ENCODE results near the gene EFCAB12. TPM values are rescaled to one million over a fixed set of nuclear protein-coding genes. Genes with fewer than 3 reads are reported as not detected.

Gene EFCAB12
- total and polyA plus RNA-seq, 2 of the 4 experiments (the other 2 are of a cell fraction): under 0.01 to 0.17 TPM

DNA sequence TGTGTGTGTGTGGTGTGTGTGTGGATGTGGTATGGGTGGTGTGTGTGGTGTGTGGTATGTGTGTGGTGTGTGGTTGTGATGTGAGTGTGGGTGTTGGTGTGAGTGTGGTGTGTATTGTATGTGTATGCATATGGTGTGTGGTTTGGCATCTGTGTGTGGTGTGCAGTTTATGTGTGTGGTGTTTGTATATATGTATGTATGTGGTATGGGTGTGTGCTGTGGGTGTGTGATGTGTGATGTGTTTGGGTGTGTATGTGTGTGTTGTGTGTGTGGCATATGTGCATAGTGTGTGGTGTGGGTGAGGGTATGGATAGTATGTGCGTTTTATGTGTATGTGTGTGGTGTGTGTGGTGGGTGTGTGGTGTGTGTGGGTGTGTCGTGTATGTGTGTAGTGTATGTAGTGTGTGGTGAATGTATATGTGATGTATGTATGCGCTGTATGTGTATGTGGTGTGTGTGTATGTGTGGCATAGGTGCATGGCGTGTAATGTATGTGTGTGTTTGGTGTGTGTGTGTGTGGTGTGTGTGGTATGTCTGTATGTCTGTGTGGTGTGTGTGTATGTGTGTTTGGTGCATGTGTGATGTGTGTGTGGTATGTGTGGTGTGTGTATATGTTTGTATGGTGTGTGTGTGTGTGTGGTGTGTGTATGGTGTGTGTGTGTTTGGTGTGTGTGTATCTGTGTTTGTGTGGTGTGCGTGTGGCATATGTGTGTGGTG lies 58.0 kb downstream of the EFCAB12 start:
- no peak overlapping the region for H3K23ac ChIP-seq (ENCODE audit: low read depth, low read length)
- H4K5ac ChIP-seq (ENCODE audit: low read depth, low read length): no peak overlapping the region
- CTCF ChIA-PET: no interaction called here
- H2AFZ ChIP-seq (replicated peaks; ENCODE audit: low read length, poor library complexity): no peak overlapping the region
- no peak overlapping the region for H3K18ac ChIP-seq (ENCODE audit: low read depth, low read length)
- H3K56ac ChIP-seq (ENCODE audit: extremely low read depth, insufficient read depth, low read length): no peak overlapping the region
- DNase-seq (no peak), ATAC-seq (ENCODE audit: low read depth) (no peak)
- TF ChIP-seq NFE2L2 (IDR thresholded peaks at IDR 0.05; ENCODE audit: low read depth, low read length) (no peak), CHD1 (IDR thresholded peaks at IDR 0.05; ENCODE audit: low read depth, low read length) (no peak), RFX5 (IDR thresholded peaks at IDR 0.05; ENCODE audit: low read depth, low read length) (no peak), MAFK (IDR thresholded peaks at IDR 0.05; ENCODE audit: low read depth, low read length) (no peak), MXI1 (IDR thresholded peaks at IDR 0.05; ENCODE audit: borderline replicate concordance, low read depth, low read length) (no peak), SMC3 (IDR thresholded peaks at IDR 0.05; ENCODE audit: low read depth, low read length) (no peak), RAD21 (IDR thresholded peaks at IDR 0.05; ENCODE audit: low read length) (no peak), BHLHE40 (IDR thresholded peaks at IDR 0.05; ENCODE audit: low read depth, low read length) (no peak), CEBPB (IDR thresholded peaks at IDR 0.05; ENCODE audit: low read depth, low read length) (no peak), USF2 (IDR thresholded peaks at IDR 0.05; ENCODE audit: low read depth, low read length) (no peak), MAZ (IDR thresholded peaks at IDR 0.05; ENCODE audit: borderline replicate concordance, low read depth, low read length) (no peak), FOS (IDR thresholded peaks at IDR 0.05; ENCODE audit: low read depth, low read length) (no peak), ELK1 (IDR thresholded peaks at IDR 0.05; ENCODE audit: borderline replicate concordance, low read depth, low read length) (no peak), RCOR1 (IDR thresholded peaks at IDR 0.05; ENCODE audit: insufficient replicate concordance, low read length) (no peak), POLR2A (IDR thresholded peaks at IDR 0.05; ENCODE audit: low read depth, low read length) (no peak)
- TF ChIP-seq, protein P1, sequence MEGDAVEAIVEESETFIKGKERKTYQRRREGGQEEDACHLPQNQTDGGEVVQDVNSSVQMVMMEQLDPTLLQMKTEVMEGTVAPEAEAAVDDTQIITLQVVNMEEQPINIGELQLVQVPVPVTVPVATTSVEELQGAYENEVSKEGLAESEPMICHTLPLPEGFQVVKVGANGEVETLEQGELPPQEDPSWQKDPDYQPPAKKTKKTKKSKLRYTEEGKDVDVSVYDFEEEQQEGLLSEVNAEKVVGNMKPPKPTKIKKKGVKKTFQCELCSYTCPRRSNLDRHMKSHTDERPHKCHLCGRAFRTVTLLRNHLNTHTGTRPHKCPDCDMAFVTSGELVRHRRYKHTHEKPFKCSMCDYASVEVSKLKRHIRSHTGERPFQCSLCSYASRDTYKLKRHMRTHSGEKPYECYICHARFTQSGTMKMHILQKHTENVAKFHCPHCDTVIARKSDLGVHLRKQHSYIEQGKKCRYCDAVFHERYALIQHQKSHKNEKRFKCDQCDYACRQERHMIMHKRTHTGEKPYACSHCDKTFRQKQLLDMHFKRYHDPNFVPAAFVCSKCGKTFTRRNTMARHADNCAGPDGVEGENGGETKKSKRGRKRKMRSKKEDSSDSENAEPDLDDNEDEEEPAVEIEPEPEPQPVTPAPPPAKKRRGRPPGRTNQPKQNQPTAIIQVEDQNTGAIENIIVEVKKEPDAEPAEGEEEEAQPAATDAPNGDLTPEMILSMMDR (conservative IDR thresholded peaks at IDR 0.05; ENCODE audit: low read depth, low read length): no peak
- intact Hi-C loops (cut with micrococcal nuclease): no loop called here
- H3K4me3 ChIP-seq (ENCODE audit: insufficient read depth, low read depth, low read length): no peak overlapping the region
- no peak overlapping the region for H4K91ac ChIP-seq (ENCODE audit: insufficient read depth, low read depth, low read length)
- no peak overlapping the region for H3K27ac ChIP-seq (ENCODE audit: insufficient read depth, low read length)
- peak overlapping the region; percentile 71; the same call in 1 of the 2 replicates for H2AK5ac ChIP-seq (ENCODE audit: low read depth, low read length)
- H2BK15ac ChIP-seq (ENCODE audit: low read depth, low read length): no peak overlapping the region
- H3K4me1 ChIP-seq (ENCODE audit: control insufficient read depth, insufficient read depth, low read length): peaks cover 4% of the 10 kb centered on the region; the same call in 1 of the 2 replicates
- H3K36me3 ChIP-seq (ENCODE audit: control insufficient read depth, insufficient read depth, low read length): no peaks in the 10 kb centered on the region
- peaks cover 16% of the 10 kb centered on the region for H3K27me3 ChIP-seq (ENCODE audit: control insufficient read depth, insufficient read depth, low read length)
- no peaks in the 10 kb centered on the region for H3K9me3 ChIP-seq (ENCODE audit: control insufficient read depth, insufficient read depth, low read length)
- H3K9me1 ChIP-seq (ENCODE audit: insufficient read depth, low read length): peaks cover 11% of the 10 kb centered on the region
- no peak overlapping the region for H3K4me2 ChIP-seq (ENCODE audit: low read depth, low read length)
- H2BK20ac ChIP-seq (ENCODE audit: low read depth, low read length): no peak overlapping the region
- H3K14ac ChIP-seq (replicated peaks; ENCODE audit: low read depth, low read length): no peak overlapping the region
- in situ Hi-C loops (cut with MboI; ENCODE audit: low sequenced_read_pairs): no loop called here
- no TSS peak for BruUV-seq (replicated peaks)
- no peak overlapping the region for H2AK9ac ChIP-seq (replicated peaks; ENCODE audit: low read depth, low read length, poor library complexity)
- H3K79me1 ChIP-seq (ENCODE audit: low read depth in 1 of 2, low read length in 2 of 2): no peaks in the 10 kb centered on the region
- no peak overlapping the region for H2BK120ac ChIP-seq (ENCODE audit: low read depth, low read length)
- H4K8ac ChIP-seq (ENCODE audit: low read depth in 2 of 2, low read length in 2 of 2): no peak overlapping the region
- POLR2A ChIA-PET (ENCODE audit: unreplicated experiment): no interaction called here
- 87% methylated on average over 3 of the region's 5 CpGs; no CpG with 5 or more reads in 1 of the 2 experiments for WGBS, 2 experiments (ENCODE audit: extremely low coverage in 2 of 2, insufficient read length in 1 of 2)
- H3K9ac ChIP-seq (ENCODE audit: low read depth, low read length): no peak overlapping the region
- H4K20me1 ChIP-seq (ENCODE audit: insufficient read depth, low read length): no peaks in the 10 kb centered on the region; the same call in 1 of the 2 replicates
- no peak overlapping the region for H3K4ac ChIP-seq (ENCODE audit: low read depth, low read length)
- dilution Hi-C loops (cut with HindIII; ENCODE audit: low sequenced_read_pairs, unreplicated experiment): no loop called here
- peak overlapping the region; percentile 93 for H2BK5ac ChIP-seq (ENCODE audit: low read depth, low read length, poor library complexity, severe bottlenecking)
